ENCODE results near the gene UBE2A. TPM values are rescaled to one million over a fixed set of nuclear protein-coding genes. Genes with fewer than 3 reads are reported as not detected.

The UBE2A gene
- total and polyA plus RNA-seq, 2 of the 13 experiments (the other 11 are each of a cell fraction or from before 2014, with no cell fraction given), result 17.0 to 30.5 TPM

DNA sequence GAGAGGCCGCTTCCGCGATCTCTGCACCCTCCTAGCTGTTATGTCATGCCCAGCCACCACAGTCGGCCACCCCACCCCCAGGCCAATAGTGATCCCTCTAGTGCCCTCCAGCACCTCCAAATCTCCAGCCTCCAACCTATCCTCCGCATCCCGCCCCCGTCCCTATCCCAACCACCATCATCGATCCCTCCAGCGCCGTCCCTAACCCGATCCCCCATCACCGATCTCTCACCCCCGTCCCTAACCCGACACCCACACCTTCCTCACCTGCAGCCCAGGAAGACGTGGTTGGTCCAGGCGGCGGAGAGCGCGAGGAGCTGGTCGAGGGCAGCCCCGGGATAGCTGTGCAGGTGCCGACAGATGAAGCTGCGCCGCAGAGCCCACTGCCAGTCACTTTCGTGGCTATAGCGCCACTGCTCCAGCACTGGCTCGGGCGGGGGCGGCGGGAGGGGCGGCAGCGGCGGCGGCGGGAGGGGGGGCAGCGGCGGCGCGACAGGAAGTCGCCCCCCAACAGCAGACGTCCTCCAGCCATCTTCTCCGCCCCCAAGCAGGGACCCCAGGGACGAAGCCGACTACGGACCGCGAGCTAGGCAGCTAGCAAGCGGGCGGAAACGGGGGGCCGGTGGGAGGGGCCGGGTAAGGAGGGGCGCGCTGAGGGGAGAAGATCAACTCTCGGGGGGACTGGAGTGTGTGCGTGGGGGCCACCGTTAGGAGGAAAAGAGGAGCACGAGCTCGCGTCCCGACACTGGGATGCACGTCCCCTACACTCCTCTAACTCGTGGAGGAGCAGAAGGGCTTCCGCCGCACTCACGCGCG is 31.3 kb downstream of the UBE2A start:
- in situ Hi-C loops (cut with HindIII; ENCODE audit: extremely low pct_ligation_motif_present, low pct_unique_long_range_greater_than_20kb) (no loop called here), intact Hi-C loops (cut with micrococcal nuclease; ENCODE audit: unreplicated experiment) (no loop called here)
- DNase-seq (ENCODE audit: low spot score) (peak; percentile 3), ATAC-seq (peak; percentile 81), FAIRE-seq (peak; percentile 37)
- Histone ChIP-seq H3K9ac (ENCODE audit: insufficient read depth, low read depth, low read length) (peak overlapping the region; percentile 90), H3K4me2 (ENCODE audit: low read depth, low read length) (peak overlapping the region; percentile 88), H3K4me1 (ENCODE audit: insufficient read depth, low read length) (peaks cover 26% of the 10 kb centered on the region), H4K20me1 (ENCODE audit: insufficient read depth, low read length) (0 out of 2 replicates have a peak, but pooled peaks cover 6% of the 10 kb centered on the region), H3K4me3 (replicated peaks in 1 of 3; ENCODE audit: insufficient read depth in 1 of 3, low read depth in 2 of 3, low read length in 3 of 3) (peak overlapping the region; percentile 76 to 89 (median 82)), H3K27me3 (ENCODE audit: control insufficient read depth in 1 of 2, insufficient read depth in 2 of 2, low read length in 2 of 2) (no peaks in the 10 kb centered on the region), H3K36me3 (replicated peaks in 1 of 2; ENCODE audit: control insufficient read depth in 1 of 2, insufficient read depth in 2 of 2, low read length in 2 of 2) (no peaks in the 10 kb centered on the region), H2AFZ (ENCODE audit: low read length) (no peak overlapping the region), H3K9me3 (ENCODE audit: low read length) (no peaks in the 10 kb centered on the region), H3K27ac (ENCODE audit: extremely low read length, insufficient read depth, low read length) (peak overlapping the region; percentile 83), H3K79me2 (ENCODE audit: insufficient read depth, low read length) (peaks cover 40% of the 10 kb centered on the region)
- ChIA-PET POLR2A (interaction anchor here (0.7 to 1.3 kb wide), 4 partner anchors 31 to 186 kb away, joined by 3 to 4 read pairs (median 3); partner anchors contain the start of genes RPL39 and UBE2A), CTCF (ENCODE audit: low intra/inter-chr PET ratio, low total read pairs) (no interaction called here)
- no TSS peak for BruUV-seq (replicated peaks)
- under 1% methylated on average over 13 of the region's 68 CpGs for whole genome bisulfite sequencing (ENCODE audit: low lambda C conversion rate)
- TF ChIP-seq GZF1 (CRISPR knock-in tag; IDR thresholded peaks at IDR 0.05) (no peak), HNRNPLL (IDR thresholded peaks at IDR 0.05; ENCODE audit: low read depth, low read length, poor library complexity, severe bottlenecking) (peak; percentile 11), ZNF788 (CRISPR knock-in tag; IDR thresholded peaks at IDR 0.05; ENCODE audit: borderline replicate concordance) (0 out of 2 replicates have a peak, but pooled peaks have one; percentile 16), AGO2 (optimal IDR thresholded peaks at IDR 0.05; ENCODE audit: low read depth, low read length) (peak; percentile 42), NFKB2 (CRISPR knock-in tag; IDR thresholded peaks at IDR 0.05; ENCODE audit: borderline replicate concordance) (peak; percentile 43; the same call in 1 of the 2 replicates), ARNTL (CRISPR knock-in tag; IDR thresholded peaks at IDR 0.05) (no peak), HDAC1 (CRISPR knock-in tag; IDR thresholded peaks at IDR 0.05) (peak; percentile 11; the same call in 1 of the 2 replicates), ZMAT3 (CRISPR knock-in tag; conservative IDR thresholded peaks at IDR 0.05) (no peak; the same call in 1 of the 2 replicates), POGZ (CRISPR knock-in tag; IDR thresholded peaks at IDR 0.05) (0 out of 2 replicates have a peak, but pooled peaks have one; percentile 2), SNRNP70 (IDR thresholded peaks at IDR 0.05; ENCODE audit: low read depth, low read length) (no peak), CCDC6 (CRISPR knock-in tag; IDR thresholded peaks at IDR 0.05) (0 out of 2 replicates have a peak, but pooled peaks have one; percentile 35), SAP130 (CRISPR knock-in tag; IDR thresholded peaks at IDR 0.05; ENCODE audit: low read depth) (peak; percentile 37), UBTF (CRISPR knock-in tag; IDR thresholded peaks at IDR 0.05) (peak; percentile 44; the same call in 1 of the 2 replicates), PATZ1 (CRISPR knock-in tag; IDR thresholded peaks at IDR 0.05) (peak; percentile 79), NFE2L1 (CRISPR knock-in tag; IDR thresholded peaks at IDR 0.05; ENCODE audit: borderline replicate concordance) (no peak), PAX8 (CRISPR knock-in tag; IDR thresholded peaks at IDR 0.05; ENCODE audit: borderline replicate concordance) (0 out of 2 replicates have a peak, but pooled peaks have one; percentile 48), ZIK1 (CRISPR knock-in tag; IDR thresholded peaks at IDR 0.05; ENCODE audit: borderline replicate concordance, low read depth) (no peak)
- TF ChIP-seq, protein P1, sequence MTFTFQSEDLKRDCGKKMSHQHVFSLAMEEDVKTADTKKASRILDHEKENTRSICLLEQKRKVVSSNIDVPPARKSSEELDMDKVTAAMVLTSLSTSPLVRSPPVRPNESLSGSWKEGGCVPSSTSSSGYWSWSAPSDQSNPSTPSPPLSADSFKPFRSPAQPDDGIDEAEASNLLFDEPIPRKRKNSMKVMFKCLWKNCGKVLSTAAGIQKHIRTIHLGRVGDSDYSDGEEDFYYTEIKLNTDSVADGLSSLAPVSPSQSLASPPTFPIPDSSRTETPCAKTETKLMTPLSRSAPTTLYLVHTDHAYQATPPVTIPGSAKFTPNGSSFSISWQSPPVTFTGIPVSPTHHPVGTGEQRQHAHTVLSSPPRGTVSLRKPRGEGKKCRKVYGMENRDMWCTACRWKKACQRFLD (CRISPR knock-in tag; IDR thresholded peaks at IDR 0.05; ENCODE audit: borderline replicate concordance), result no peak

Measured in HepG2 (cell line).